ENCODE measurements around the gene QRFP. TPM values are rescaled to one million over a fixed set of nuclear protein-coding genes. Genes with fewer than 3 reads are reported as not detected.

Gene QRFP
- total RNA-seq, 1 experiment from 2014 or later: not detected

DNA sequence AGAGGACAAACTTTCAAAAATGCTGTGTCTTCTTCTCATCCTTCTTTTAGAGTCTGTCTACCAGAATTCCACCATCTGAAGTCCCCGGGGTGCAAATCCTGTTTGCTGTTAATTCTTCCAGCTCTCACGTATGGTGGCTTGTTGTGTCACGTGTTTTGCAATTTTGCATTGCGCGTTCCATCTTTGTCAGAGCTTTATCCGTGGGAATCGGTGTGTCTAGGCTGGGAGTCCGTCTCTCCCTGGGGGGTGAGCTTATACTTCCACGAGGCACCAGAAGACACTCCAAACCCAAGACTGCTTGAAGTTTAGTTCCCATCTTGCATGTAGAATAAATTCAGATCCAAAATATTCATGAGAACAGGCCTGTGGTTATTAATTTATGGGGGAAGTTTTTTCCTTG is 48.6 kb upstream of the QRFP start:
- TF ChIP-seq, protein P1, sequence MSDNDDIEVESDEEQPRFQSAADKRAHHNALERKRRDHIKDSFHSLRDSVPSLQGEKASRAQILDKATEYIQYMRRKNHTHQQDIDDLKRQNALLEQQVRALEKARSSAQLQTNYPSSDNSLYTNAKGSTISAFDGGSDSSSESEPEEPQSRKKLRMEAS (IDR thresholded peaks at IDR 0.05): no peak
- TF ChIP-seq EZH2phosphoT487 (IDR thresholded peaks at IDR 0.05; ENCODE audit: borderline replicate concordance) (no peak), POLR2AphosphoS5 (IDR thresholded peaks at IDR 0.05; ENCODE audit: low read depth, low read length) (no peak), ZFX (IDR thresholded peaks at IDR 0.05) (no peak), EGR1 (IDR thresholded peaks at IDR 0.05; ENCODE audit: low read depth) (no peak)
- TF ChIP-seq, protein P2, sequence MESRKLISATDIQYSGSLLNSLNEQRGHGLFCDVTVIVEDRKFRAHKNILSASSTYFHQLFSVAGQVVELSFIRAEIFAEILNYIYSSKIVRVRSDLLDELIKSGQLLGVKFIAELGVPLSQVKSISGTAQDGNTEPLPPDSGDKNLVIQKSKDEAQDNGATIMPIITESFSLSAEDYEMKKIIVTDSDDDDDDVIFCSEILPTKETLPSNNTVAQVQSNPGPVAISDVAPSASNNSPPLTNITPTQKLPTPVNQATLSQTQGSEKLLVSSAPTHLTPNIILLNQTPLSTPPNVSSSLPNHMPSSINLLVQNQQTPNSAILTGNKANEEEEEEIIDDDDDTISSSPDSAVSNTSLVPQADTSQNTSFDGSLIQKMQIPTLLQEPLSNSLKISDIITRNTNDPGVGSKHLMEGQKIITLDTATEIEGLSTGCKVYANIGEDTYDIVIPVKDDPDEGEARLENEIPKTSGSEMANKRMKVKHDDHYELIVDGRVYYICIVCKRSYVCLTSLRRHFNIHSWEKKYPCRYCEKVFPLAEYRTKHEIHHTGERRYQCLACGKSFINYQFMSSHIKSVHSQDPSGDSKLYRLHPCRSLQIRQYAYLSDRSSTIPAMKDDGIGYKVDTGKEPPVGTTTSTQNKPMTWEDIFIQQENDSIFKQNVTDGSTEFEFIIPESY (IDR thresholded peaks at IDR 0.05; ENCODE audit: extremely low read depth, insufficient replicate concordance, low read length): no peak
- TF ChIP-seq, protein P3, sequence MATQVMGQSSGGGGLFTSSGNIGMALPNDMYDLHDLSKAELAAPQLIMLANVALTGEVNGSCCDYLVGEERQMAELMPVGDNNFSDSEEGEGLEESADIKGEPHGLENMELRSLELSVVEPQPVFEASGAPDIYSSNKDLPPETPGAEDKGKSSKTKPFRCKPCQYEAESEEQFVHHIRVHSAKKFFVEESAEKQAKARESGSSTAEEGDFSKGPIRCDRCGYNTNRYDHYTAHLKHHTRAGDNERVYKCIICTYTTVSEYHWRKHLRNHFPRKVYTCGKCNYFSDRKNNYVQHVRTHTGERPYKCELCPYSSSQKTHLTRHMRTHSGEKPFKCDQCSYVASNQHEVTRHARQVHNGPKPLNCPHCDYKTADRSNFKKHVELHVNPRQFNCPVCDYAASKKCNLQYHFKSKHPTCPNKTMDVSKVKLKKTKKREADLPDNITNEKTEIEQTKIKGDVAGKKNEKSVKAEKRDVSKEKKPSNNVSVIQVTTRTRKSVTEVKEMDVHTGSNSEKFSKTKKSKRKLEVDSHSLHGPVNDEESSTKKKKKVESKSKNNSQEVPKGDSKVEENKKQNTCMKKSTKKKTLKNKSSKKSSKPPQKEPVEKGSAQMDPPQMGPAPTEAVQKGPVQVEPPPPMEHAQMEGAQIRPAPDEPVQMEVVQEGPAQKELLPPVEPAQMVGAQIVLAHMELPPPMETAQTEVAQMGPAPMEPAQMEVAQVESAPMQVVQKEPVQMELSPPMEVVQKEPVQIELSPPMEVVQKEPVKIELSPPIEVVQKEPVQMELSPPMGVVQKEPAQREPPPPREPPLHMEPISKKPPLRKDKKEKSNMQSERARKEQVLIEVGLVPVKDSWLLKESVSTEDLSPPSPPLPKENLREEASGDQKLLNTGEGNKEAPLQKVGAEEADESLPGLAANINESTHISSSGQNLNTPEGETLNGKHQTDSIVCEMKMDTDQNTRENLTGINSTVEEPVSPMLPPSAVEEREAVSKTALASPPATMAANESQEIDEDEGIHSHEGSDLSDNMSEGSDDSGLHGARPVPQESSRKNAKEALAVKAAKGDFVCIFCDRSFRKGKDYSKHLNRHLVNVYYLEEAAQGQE (IDR thresholded peaks at IDR 0.05; ENCODE audit: low read depth): no peak
- no peaks in the 10 kb centered on the region for H4K20me1 ChIP-seq (ENCODE audit: insufficient read depth)
- H3K9ac ChIP-seq (ENCODE audit: low read length): no peak overlapping the region
- H2AFZ ChIP-seq (ENCODE audit: low read depth, low read length, poor library complexity, severe bottlenecking): no peak overlapping the region
- intact Hi-C loops (cut with micrococcal nuclease): no loop called here
- no peaks in the 10 kb centered on the region for H3K27me3 ChIP-seq (ENCODE audit: insufficient read depth, low read length)
- RAD21 ChIA-PET (ENCODE audit: low non-redundant PET in 1 of 2, low total read pairs in 2 of 2, uncharacterized antibody in 2 of 2, unreplicated experiment in 2 of 2): no interaction called here
- no peaks in the 10 kb centered on the region for H3K79me2 ChIP-seq (ENCODE audit: insufficient read depth, low read length)
- H3K4me3 ChIP-seq (replicated peaks in 1 of 2; ENCODE audit: low read depth in 1 of 2, low read length in 2 of 2): no peak overlapping the region
- H3K4me2 ChIP-seq (ENCODE audit: low read length): no peak overlapping the region
- BruUV-seq (replicated peaks): no TSS peak
- H3K4me1 ChIP-seq (ENCODE audit: control insufficient read depth in 1 of 2, insufficient read depth in 2 of 2, low read length in 2 of 2): peaks cover 7 to 36% of the 10 kb centered on the region in 2 experiments
- DNase-seq (ENCODE audit: low read depth, low spot score): no peak
- H3K36me3 ChIP-seq (ENCODE audit: control insufficient read depth in 1 of 2, insufficient read depth in 2 of 2, low read length in 2 of 2): no peaks in the 10 kb centered on the region
- no peaks in the 10 kb centered on the region for H3K9me2 ChIP-seq (ENCODE audit: insufficient read depth)
- no peak overlapping the region for H3K27ac ChIP-seq (ENCODE audit: low read depth, low read length)
- ATAC-seq: no peak
- POLR2A ChIA-PET: no interaction called here
- CTCF ChIA-PET: interaction anchor here (1.1 kb wide), 1 partner anchor 53 kb away, joined by 4 read pairs; no protein-coding TSS in a partner anchor
- H3K9me3 ChIP-seq (ENCODE audit: control insufficient read depth in 1 of 2, insufficient read depth in 1 of 2, low read depth in 1 of 2, low read length in 2 of 2): no peaks in the 10 kb centered on the region; a peak in 1 of 4 replicates
